Measurements from ENCODE around the gene TRAPPC12.

DNA sequence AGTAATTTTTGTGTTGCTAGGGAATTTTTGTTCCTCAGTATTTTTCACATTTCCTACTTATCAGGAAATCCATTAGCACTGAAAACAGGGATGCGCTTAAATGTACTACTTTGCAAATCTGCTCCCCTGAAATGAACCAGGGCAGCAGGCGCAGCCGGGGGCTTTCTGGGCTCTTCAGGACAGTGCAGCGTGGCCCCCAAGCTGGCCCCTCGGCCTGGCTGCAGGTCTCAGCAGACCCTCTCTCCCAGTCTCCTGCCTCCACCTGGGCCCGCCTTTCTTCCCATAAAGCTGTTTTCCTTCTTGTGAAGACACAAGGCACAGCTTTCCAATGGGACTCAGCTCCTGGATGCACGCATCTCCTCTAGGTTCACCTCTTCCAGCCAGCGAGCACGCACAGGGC, 37.2 kb upstream of the TRAPPC12 start:
- no peak for TF ChIP-seq POLR2A (IDR thresholded peaks at IDR 0.05)
- TF ChIP-seq, protein P1, sequence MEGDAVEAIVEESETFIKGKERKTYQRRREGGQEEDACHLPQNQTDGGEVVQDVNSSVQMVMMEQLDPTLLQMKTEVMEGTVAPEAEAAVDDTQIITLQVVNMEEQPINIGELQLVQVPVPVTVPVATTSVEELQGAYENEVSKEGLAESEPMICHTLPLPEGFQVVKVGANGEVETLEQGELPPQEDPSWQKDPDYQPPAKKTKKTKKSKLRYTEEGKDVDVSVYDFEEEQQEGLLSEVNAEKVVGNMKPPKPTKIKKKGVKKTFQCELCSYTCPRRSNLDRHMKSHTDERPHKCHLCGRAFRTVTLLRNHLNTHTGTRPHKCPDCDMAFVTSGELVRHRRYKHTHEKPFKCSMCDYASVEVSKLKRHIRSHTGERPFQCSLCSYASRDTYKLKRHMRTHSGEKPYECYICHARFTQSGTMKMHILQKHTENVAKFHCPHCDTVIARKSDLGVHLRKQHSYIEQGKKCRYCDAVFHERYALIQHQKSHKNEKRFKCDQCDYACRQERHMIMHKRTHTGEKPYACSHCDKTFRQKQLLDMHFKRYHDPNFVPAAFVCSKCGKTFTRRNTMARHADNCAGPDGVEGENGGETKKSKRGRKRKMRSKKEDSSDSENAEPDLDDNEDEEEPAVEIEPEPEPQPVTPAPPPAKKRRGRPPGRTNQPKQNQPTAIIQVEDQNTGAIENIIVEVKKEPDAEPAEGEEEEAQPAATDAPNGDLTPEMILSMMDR (IDR thresholded peaks at IDR 0.05), result no peak
- no peak for TF ChIP-seq POLR2AphosphoS5 (IDR thresholded peaks at IDR 0.05)
- TF ChIP-seq EP300 (IDR thresholded peaks at IDR 0.05; ENCODE audit: low read depth), result no peak

Measured in transverse colon (tissue), 4 donors.